GM23248 (cell line): ENCODE measurements around the gene WSB1. TPM values are rescaled to one million over a fixed set of nuclear protein-coding genes. Genes with fewer than 3 reads are reported as not detected.
A peak's percentile ranks its signal among the peaks of the same experiment; 100 is the strongest.

Source experiments
- DNase-seq: peaks from one replicate; pipeline ENCODE4 v3.0.0-alpha.2; 2015
- H2AFZ ChIP-seq: fragments of 200-600 bp; sonication (generic); 2 replicates; pipeline ENCODE4 v1.6.1; 2016; ENCODE audit warnings: antibody characterized with exemption
- H3F3A ChIP-seq: fragments of 200-600 bp; sonication (generic); 2 replicates; pipeline ENCODE4 v1.6.1; 2016; ENCODE audit warnings: mild to moderate bottlenecking, antibody characterized with exemption, mixed run types; ENCODE audit not compliant: insufficient read depth
- H3K27ac ChIP-seq: fragments of 200-600 bp; sonication (generic); 2 replicates; pipeline ENCODE4 v1.5.1; 2016; ENCODE audit warnings: mild to moderate bottlenecking
- H3K27me3 ChIP-seq: fragments of 200-600 bp; sonication (generic); replicated peaks from 2 replicates; pipeline ENCODE4 v1.6.1; 2016; ENCODE audit warnings: mild to moderate bottlenecking; ENCODE audit not compliant: insufficient read depth
- H3K36me3 ChIP-seq: fragments of 200-600 bp; sonication (generic); 2 replicates; pipeline ENCODE4 v1.6.1; 2016; ENCODE audit warnings: low read depth, mild to moderate bottlenecking
- H3K4me1 ChIP-seq: fragments of 200-600 bp; sonication (generic); 2 replicates; pipeline ENCODE4 v1.6.1; 2016; ENCODE audit warnings: mild to moderate bottlenecking; ENCODE audit not compliant: insufficient read depth
- H3K4me2 ChIP-seq: fragments of 200-600 bp; sonication (generic); one replicate; pipeline ENCODE4 v1.6.1; 2016; ENCODE audit warnings: mild to moderate bottlenecking; ENCODE audit not compliant: unreplicated experiment
- H3K4me3 ChIP-seq: fragments of 200-600 bp; sonication (generic); 2 replicates; pipeline ENCODE4 v1.5.1; 2016; ENCODE audit warnings: mild to moderate bottlenecking
- H3K79me2 ChIP-seq: fragments of 200-600 bp; sonication (generic); 2 replicates; pipeline ENCODE4 v1.6.1; 2016; ENCODE audit warnings: mild to moderate bottlenecking; ENCODE audit not compliant: insufficient read depth
- H3K9ac ChIP-seq: fragments of 200-600 bp; sonication (generic); 2 replicates; pipeline ENCODE4 v1.6.1; 2016; ENCODE audit warnings: mild to moderate bottlenecking
- H3K9me2 ChIP-seq: fragments of 200-600 bp; sonication (generic); 2 replicates; pipeline ENCODE4 v1.6.1; 2016; ENCODE audit warnings: mixed run types, mild to moderate bottlenecking, moderate library complexity; ENCODE audit not compliant: insufficient read depth
- H3K9me3 ChIP-seq: fragments of 200-600 bp; sonication (generic); one replicate; pipeline ENCODE4 v1.6.1; 2017; ENCODE audit warnings: low read depth
- H4K20me1 ChIP-seq: fragments of 200-600 bp; sonication (generic); 2 replicates; pipeline ENCODE4 v1.6.0; 2016; ENCODE audit not compliant: insufficient read depth
- EZH2 ChIP-seq: fragments of 200-600 bp; sonication (generic); IDR thresholded peaks from 2 replicates; pipeline ENCODE4 v1.6.1; 2018; ENCODE audit warnings: antibody characterized with exemption, mild to moderate bottlenecking; ENCODE audit not compliant: insufficient read depth, poor library complexity, severe bottlenecking
- EZH2phosphoT487 ChIP-seq: fragments of 200-600 bp; sonication (generic); IDR thresholded peaks from 2 replicates; pipeline ENCODE4 v1.6.1; 2018; ENCODE audit warnings: antibody characterized with exemption, moderate library complexity, mild to moderate bottlenecking, low read depth; ENCODE audit not compliant: insufficient read depth
- whole genome bisulfite sequencing, 2 experiments: methylation state at CpG; one replicate each; pipeline ENCODE4 v1.1.6; 2015 to 2017; ENCODE audit warnings: low lambda C conversion rate in 2 of 2, low coverage in 1 of 2; ENCODE audit errors: missing lambda C conversion rate in 2 of 2; 5-methylcytosine and 5-hydroxymethylcytosine counted together
- in situ Hi-C: fragments of 300-500 bp; cut with MboI; formaldehyde crosslinking; loops from 2 replicates; pipeline ENCODE4 v1.15.0; 2020
- microRNA-seq: library from miRNA; unstranded; fragments of <30 nt; microRNA quantifications from one replicate; pipeline ENCODE4, GENCODE V29; 2016; ENCODE audit warnings: borderline number of aligned reads
- polyA plus RNA-seq: library from polyadenylated mRNA; unstranded; fragments of >200 nt; fragmentation: Nextera tagmentation; extraction: Ambion mirVana; gene quantifications from 2 replicates; pipeline ENCODE4 v1.2.1, GENCODE V29; 2016
- small RNA-seq: library from RNA; depleted of rRNA; stranded (forward); fragments of <200 nt; gene quantifications from one replicate; pipeline ENCODE3, GENCODE V24; 2014; ENCODE audit warnings: low read depth, low replicate concordance
- total RNA-seq: library from RNA; depleted of rRNA; stranded (reverse); fragments of >200 nt; shearing (Covaris generic); gene quantifications from 2 replicates; pipeline ENCODE4 v1.2.3, GENCODE V29; 2014; rRNA removed

WSB1 gene
- total and polyA plus RNA-seq, 2 experiments from 2014 or later, result 127 to 135 TPM

DNA sequence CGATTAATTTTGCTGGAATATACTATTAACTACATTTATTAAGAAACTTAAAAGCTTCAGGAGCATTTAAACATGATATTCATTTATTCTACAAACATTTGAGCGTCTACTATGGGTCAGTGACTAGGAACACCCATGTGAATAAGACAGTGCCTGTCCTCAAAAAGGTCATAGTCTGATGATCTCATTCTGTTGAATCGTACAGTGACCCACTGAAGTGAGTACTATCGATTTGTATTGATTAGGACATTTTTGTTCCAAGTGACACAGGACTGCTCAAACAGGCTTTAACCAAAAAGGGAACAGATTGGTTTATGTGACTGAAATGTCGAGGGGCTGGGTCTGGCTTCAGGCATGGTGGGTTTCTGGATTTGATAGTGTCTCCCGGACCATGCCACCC lies 68.6 kb downstream of the WSB1 start:
- Histone ChIP-seq H3K9me3 (no peaks in the 10 kb centered on the region), H3K9me2 (no peaks in the 10 kb centered on the region), H3K36me3 (no peaks in the 10 kb centered on the region), H4K20me1 (no peaks in the 10 kb centered on the region), H3K4me3 (no peak overlapping the region), H3K27ac (no peak overlapping the region), H3K9ac (no peak overlapping the region), H3K4me1 (peaks cover 22% of the 10 kb centered on the region), H3F3A (no peaks in the 10 kb centered on the region), H3K27me3 (no peaks in the 10 kb centered on the region), H2AFZ (no peak overlapping the region), H3K4me2 (no peak overlapping the region), H3K79me2 (no peaks in the 10 kb centered on the region)
- 77 to 80% methylated on average over 6 of the region's 6 CpGs for WGBS, 2 experiments
- in situ Hi-C loops, result no loop called here
- TF ChIP-seq EZH2phosphoT487, result no peak
- no peak for TF ChIP-seq EZH2
- DNase-seq, result no peak

DNA sequence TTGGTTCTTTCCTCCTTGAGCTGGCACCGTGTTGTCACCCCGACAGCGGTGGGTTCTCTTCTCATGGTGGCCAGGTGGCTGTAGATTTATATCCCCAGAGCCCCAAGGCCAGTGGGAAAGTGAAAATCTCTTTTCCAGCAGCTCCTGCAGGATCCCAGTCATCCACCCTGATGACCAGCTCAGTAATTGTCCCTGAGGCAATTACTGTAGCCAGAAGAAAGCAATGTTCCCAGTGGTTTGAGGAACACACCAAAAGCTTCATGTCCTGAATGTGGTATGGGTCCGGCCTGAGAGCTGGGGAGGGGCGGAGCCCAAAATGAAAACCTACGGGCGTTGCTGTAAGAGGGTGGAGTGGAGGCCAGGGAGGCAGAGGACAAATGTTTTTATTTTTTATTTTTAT lies 69.0 kb downstream of the WSB1 start:
- DNase-seq, result no peak
- H3K79me2 ChIP-seq, result no peaks in the 10 kb centered on the region
- H3K9me2 ChIP-seq, result no peaks in the 10 kb centered on the region
- no peak overlapping the region for H3K4me3 ChIP-seq
- H3K27me3 ChIP-seq, result no peaks in the 10 kb centered on the region
- H3K9ac ChIP-seq, result no peak overlapping the region
- WGBS, 2 experiments, result 96% methylated on average over 7 of the region's 7 CpGs
- H3K36me3 ChIP-seq, result no peaks in the 10 kb centered on the region
- H3K9me3 ChIP-seq, result no peaks in the 10 kb centered on the region
- H2AFZ ChIP-seq, result no peak overlapping the region
- H3K27ac ChIP-seq, result no peak overlapping the region
- no peaks in the 10 kb centered on the region for H4K20me1 ChIP-seq
- no peaks in the 10 kb centered on the region for H3F3A ChIP-seq
- no peak overlapping the region for H3K4me2 ChIP-seq
- TF ChIP-seq EZH2phosphoT487 (no peak), EZH2 (no peak)
- in situ Hi-C loops, result no loop called here
- H3K4me1 ChIP-seq, result peaks cover 20% of the 10 kb centered on the region

GRCh38 chr17:27363326-27363725 lies 69.4 kb downstream of the WSB1 start:
- Histone ChIP-seq H2AFZ (no peak overlapping the region), H3K9me3 (no peaks in the 10 kb centered on the region)
- in situ Hi-C loops, result no loop called here

More at GRCh38 chr17:27363326-27363725, 69.4 kb downstream of the WSB1 start:
- H3K4me1 ChIP-seq, result peaks cover 17% of the 10 kb centered on the region
- TF ChIP-seq EZH2phosphoT487 (no peak), EZH2 (no peak)
- H3K27me3 ChIP-seq, result no peaks in the 10 kb centered on the region
- peak overlapping the region; percentile 45 for H3K4me2 ChIP-seq
- no peaks in the 10 kb centered on the region for H3K9me2 ChIP-seq
- H3K9ac ChIP-seq, result no peak overlapping the region
- peak overlapping the region; percentile 60 for H3K27ac ChIP-seq
- no peaks in the 10 kb centered on the region for H4K20me1 ChIP-seq
- no peak for DNase-seq
- no peaks in the 10 kb centered on the region for H3K79me2 ChIP-seq
- WGBS, 2 experiments, result 48 to 65% methylated on average over 3 of the region's 3 CpGs
- H3K36me3 ChIP-seq, result no peaks in the 10 kb centered on the region
- no peaks in the 10 kb centered on the region for H3F3A ChIP-seq
- no peak overlapping the region for H3K4me3 ChIP-seq

Small RNAs within 50 kb of the gene (microRNA-seq; reads per million reads assigned to microRNA genes)
- gene MIR4522, result not detected

Small RNAs within 50 kb of the gene (small RNA-seq; reads per million reads assigned to genes)
- not detected for gene MIR4522

Other genes starting within 250 kb of the WSB1 start
- 2.5 and 9.6 TPM in 2 replicates for gene KSR1, start 162.3 kb downstream of the WSB1 start, total RNA-seq
- gene KSR1, start 162.3 kb downstream of the WSB1 start, polyA plus RNA-seq, result 0.98 and 1.3 TPM in 2 replicates